ENCODE data around the gene PYGB.
"Not testable (repeated sequence)": the region's sequence is repeated elsewhere in the genome, so short reads cannot be mapped to it uniquely, and the experiment has no call there.

The PYGB gene

DNA sequence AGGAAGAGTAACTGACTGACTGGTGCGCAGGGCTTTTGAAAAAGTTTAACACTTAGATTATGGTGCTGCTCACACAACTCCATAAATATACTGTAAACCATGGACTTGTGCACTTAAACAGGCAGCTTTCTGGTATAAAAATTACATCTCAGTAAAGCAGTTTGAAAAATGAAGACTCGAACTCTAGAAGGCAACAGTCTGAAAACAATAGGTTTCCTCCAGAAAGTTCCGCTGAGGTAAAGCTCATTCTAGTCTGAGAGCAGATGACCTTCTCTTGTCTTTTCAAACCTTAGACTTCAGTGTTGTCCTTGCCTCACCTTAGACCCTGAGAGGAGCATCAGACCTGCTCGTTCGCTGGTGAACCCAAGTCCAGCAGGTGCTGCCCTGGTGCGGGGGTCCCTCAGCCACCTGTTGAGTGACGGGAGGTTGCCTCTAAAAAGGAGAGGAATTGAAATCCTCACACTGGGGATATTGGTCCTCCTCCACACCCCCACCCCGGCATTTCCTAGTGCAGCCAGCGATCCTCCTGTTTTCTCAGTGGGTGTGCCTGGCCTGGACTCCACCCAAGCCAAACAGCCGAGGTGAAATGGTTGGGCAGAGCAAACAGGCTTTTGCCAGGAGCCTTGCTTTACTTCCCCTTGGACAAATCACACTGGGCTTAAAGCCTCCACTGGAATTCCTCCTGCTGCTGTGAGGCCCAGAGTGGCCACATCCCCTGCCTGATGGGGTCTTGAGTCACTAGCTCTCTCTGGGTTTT lies 14.7 kb upstream of the PYGB start:
- no peak overlapping the region for H3K9ac ChIP-seq (ENCODE audit: low read length)
- no peak for DNase-seq
- no peaks in the 10 kb centered on the region for H3K79me2 ChIP-seq (ENCODE audit: control insufficient read depth, insufficient read depth, low read length, poor library complexity)
- H3K4ac ChIP-seq (ENCODE audit: low read depth, low read length) = no peak overlapping the region
- H3K27me3 ChIP-seq (ENCODE audit: insufficient read depth, low read length) = no peaks in the 10 kb centered on the region
- no peak overlapping the region for H3K27ac ChIP-seq (ENCODE audit: low read depth, low read length)
- H3K36me3 ChIP-seq (ENCODE audit: control insufficient read depth in 1 of 2, insufficient read depth in 2 of 2, low read length in 2 of 2) = no peaks in the 10 kb centered on the region
- no peak overlapping the region for H4K12ac ChIP-seq (ENCODE audit: low read depth, low read length)
- no peak overlapping the region for H3K4me3 ChIP-seq (ENCODE audit: low read depth, low read length)
- H3K4me1 ChIP-seq (ENCODE audit: control insufficient read depth in 1 of 2, insufficient read depth in 2 of 2, low read length in 2 of 2) = peaks cover 8 to 11% of the 10 kb centered on the region in 2 experiments
- no peak overlapping the region for H2BK12ac ChIP-seq (ENCODE audit: low read length)
- no peak overlapping the region for H3K4me2 ChIP-seq (ENCODE audit: low read length)
- no peak overlapping the region for H2BK5ac ChIP-seq (ENCODE audit: low read depth, low read length, poor library complexity)
- no peak overlapping the region for H2AFZ ChIP-seq (ENCODE audit: insufficient read depth, low read length, poor library complexity)
- no peak overlapping the region for H4K91ac ChIP-seq (ENCODE audit: low read depth, low read length)
- no peak overlapping the region for H3K14ac ChIP-seq (ENCODE audit: low read length)
- H2BK120ac ChIP-seq (ENCODE audit: insufficient read depth, low read length, poor library complexity) = no peak overlapping the region
- no CpG with 5 or more reads among the region's 10 CpGs for WGBS (ENCODE audit: extremely low coverage, insufficient coverage, insufficient read length)
- no peak overlapping the region for H3K18ac ChIP-seq (ENCODE audit: low read length)
- no peak overlapping the region for H4K8ac ChIP-seq (ENCODE audit: low read depth, low read length)
- H3K79me1 ChIP-seq (ENCODE audit: low read length) = peaks cover 1% of the 10 kb centered on the region
- peaks cover 3% of the 10 kb centered on the region for H3K9me3 ChIP-seq (ENCODE audit: insufficient read depth, low read depth, low read length)
- no peak overlapping the region for H3K23ac ChIP-seq (ENCODE audit: low read length)
- no peak overlapping the region for H2AK5ac ChIP-seq (ENCODE audit: low read length)

DNA sequence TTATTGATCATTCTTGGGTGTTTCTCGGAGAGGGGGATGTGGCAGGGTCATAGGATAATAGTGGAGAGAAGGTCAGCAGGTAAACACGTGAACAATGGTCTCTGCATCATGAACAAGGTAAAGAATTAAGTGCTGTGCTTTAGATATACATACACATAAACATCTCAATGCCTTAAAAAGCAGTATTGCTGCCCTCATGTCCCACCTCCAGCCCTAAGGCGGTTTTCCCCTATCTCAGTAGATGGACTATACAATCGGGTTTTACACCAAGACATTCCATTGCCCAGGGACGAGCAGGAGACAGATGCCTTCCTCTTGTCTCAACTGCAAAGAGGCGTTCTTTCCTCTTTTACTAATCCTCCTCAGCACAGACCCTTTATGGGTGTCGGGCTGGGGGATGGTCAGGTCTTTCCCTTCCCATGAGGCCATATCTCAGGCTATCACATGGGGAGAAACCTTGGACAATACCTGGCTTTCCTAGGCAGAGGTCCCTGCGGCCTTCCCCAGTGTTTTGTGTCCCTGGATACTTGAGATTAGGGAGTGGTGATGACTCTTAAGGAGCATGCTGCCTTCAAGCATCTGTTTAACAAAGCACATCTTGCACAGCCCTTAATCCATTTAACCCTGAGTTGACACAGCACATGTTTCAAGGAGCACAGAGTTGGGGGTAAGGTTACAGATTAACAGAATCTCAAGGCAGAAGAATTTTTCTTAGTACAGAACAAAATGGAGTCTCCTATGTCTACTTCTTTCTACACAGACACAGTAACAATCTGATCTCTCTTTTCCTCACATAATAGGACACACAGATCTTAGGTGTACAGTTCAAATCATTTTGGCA lies 13.7 kb upstream of the PYGB start:
- H3K27me3 ChIP-seq (ENCODE audit: insufficient read depth, low read length); H3K4ac ChIP-seq (ENCODE audit: low read depth, low read length); H3K27ac ChIP-seq (ENCODE audit: low read depth, low read length); H3K18ac ChIP-seq (ENCODE audit: low read length); H4K91ac ChIP-seq (ENCODE audit: low read depth, low read length); H2BK5ac ChIP-seq (ENCODE audit: low read depth, low read length, poor library complexity); H4K12ac ChIP-seq (ENCODE audit: low read depth, low read length); H3K36me3 ChIP-seq (ENCODE audit: control insufficient read depth in 1 of 2, insufficient read depth in 2 of 2, low read length in 2 of 2); H3K23ac ChIP-seq (ENCODE audit: low read length); H3K9ac ChIP-seq (ENCODE audit: low read length); H3K14ac ChIP-seq (ENCODE audit: low read length); H2BK12ac ChIP-seq (ENCODE audit: low read length); H3K79me2 ChIP-seq (ENCODE audit: control insufficient read depth, insufficient read depth, low read length, poor library complexity); H3K4me2 ChIP-seq (ENCODE audit: low read length); H2BK120ac ChIP-seq (ENCODE audit: insufficient read depth, low read length, poor library complexity); H3K9me3 ChIP-seq (ENCODE audit: insufficient read depth, low read depth, low read length); H3K4me3 ChIP-seq (ENCODE audit: low read depth, low read length); H4K8ac ChIP-seq (ENCODE audit: low read depth, low read length); H3K79me1 ChIP-seq (ENCODE audit: low read length); H2AK5ac ChIP-seq (ENCODE audit: low read length); H2AFZ ChIP-seq (ENCODE audit: insufficient read depth, low read length, poor library complexity): not testable (repeated sequence)
- peak; percentile 60 to 69 for DNase-seq
- WGBS (ENCODE audit: extremely low coverage, insufficient coverage, insufficient read length) = no CpG with 5 or more reads among the region's 8 CpGs
- peaks cover 11 to 15% of the 10 kb centered on the region in 2 experiments for H3K4me1 ChIP-seq (ENCODE audit: control insufficient read depth in 1 of 2, insufficient read depth in 2 of 2, low read length in 2 of 2)

DNA sequence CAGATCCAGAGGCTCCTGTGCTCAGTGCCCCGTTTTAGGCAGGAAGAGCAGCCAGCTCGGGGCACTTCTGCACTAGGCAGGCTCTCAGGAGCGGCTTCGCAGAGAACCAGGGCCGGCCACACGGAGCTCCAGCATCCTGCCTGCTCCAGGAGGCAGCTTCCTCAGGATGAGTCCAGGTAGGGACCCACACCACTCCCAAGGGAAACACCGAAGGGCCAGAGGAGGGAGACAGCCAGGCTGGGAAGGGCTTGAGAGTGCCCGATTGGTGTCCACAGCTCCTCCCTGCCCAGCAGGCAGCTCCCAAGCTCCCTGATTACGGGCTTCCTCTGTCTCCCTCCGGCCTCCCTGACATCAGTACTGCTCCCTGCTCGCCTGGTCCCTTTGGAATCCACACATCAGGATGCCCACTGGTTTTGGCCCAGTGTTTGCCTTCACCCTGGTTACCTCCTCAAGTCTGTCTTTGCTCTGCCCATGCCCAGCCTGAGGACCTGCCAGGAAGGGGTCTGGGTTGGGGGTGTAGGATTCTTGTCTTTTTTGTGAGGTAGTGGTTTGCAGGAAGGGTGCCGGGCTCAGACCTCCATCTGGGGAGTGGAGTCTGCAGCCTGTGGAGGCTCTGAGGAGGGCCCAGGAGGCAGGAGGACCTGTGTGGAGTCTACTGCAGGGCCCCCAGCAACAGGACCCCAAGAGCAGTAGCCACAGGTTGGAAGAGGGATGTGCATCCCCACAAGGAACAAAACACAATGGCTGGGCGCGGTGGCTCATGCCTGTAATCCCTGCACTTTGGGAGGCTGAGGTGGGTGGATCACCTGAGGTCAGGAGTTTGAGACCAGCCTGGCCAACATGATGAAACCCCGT lies 11.2 kb upstream of the PYGB start:
- Histone ChIP-seq H3K4ac (ENCODE audit: low read depth, low read length) (no peak overlapping the region), H3K4me2 (ENCODE audit: low read length) (no peak overlapping the region)

DNA sequence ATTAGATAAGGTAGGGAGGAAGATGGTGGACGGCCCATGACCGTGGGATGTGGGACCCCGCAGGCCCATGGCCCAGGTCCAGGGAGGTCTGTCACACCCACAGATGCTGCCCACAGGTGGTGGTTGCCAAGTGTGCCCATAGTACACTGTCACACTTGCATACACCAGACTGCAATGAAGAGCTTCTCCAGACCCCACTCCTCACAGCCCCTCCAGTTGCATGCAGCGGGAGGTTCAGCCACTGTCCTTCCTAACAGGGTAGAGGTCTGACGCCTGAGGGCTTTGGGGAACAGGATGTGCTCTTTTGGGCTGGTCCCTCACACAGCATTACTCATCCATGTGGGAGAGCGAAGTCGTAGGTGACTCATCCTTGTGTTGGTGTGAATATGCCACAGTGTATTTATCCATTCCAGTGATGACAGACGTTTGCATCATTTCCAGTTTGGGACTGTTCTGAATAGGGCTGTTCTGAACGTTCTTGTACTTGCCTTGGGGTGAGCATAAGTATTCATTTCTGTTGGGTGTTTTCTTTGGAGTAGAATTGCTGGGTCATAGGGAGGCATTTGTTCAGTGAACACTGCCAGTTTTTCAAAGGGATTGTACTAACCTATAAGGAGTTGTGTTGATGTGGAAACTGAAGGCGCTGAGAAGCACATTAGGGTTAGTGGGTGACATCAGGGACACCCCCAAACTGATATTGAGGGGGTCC lies 10.1 kb upstream of the PYGB start:
- Histone ChIP-seq H3K4me2 (ENCODE audit: low read length) (no peak overlapping the region), H3K79me2 (ENCODE audit: control insufficient read depth, insufficient read depth, low read length, poor library complexity) (no peaks in the 10 kb centered on the region), H3K14ac (ENCODE audit: low read length) (peak overlapping the region; percentile 48), H2AK5ac (ENCODE audit: low read length) (no peak overlapping the region), H3K27me3 (ENCODE audit: insufficient read depth, low read length) (no peaks in the 10 kb centered on the region), H3K27ac (ENCODE audit: low read depth, low read length) (no peak overlapping the region), H2BK12ac (ENCODE audit: low read length) (no peak overlapping the region), H3K9ac (ENCODE audit: low read length) (no peak overlapping the region), H3K79me1 (ENCODE audit: low read length) (peaks cover 3% of the 10 kb centered on the region), H3K36me3 (ENCODE audit: control insufficient read depth in 1 of 2, insufficient read depth in 2 of 2, low read length in 2 of 2) (no peaks in the 10 kb centered on the region), H3K4me3 (ENCODE audit: low read depth, low read length) (no peak overlapping the region), H2BK5ac (ENCODE audit: low read depth, low read length, poor library complexity) (peak overlapping the region; percentile 64), H4K12ac (ENCODE audit: low read depth, low read length) (no peak overlapping the region), H3K18ac (ENCODE audit: low read length) (peak overlapping the region; percentile 39), H4K8ac (ENCODE audit: low read depth, low read length) (no peak overlapping the region), H3K9me3 (ENCODE audit: insufficient read depth, low read depth, low read length) (peaks cover 3% of the 10 kb centered on the region), H3K4me1 (ENCODE audit: control insufficient read depth in 1 of 2, insufficient read depth in 2 of 2, low read length in 2 of 2) (peaks cover 11 to 15% of the 10 kb centered on the region in 2 experiments), H2BK120ac (ENCODE audit: insufficient read depth, low read length, poor library complexity) (no peak overlapping the region), H3K23ac (ENCODE audit: low read length) (no peak overlapping the region), H2AFZ (ENCODE audit: insufficient read depth, low read length, poor library complexity) (no peak overlapping the region), H3K4ac (ENCODE audit: low read depth, low read length) (no peak overlapping the region), H4K91ac (ENCODE audit: low read depth, low read length) (peak overlapping the region; percentile 46)
- WGBS (ENCODE audit: extremely low coverage, insufficient coverage, insufficient read length) = no CpG with 5 or more reads among the region's 10 CpGs
- peak; percentile 85 to 90 for DNase-seq

More for the DNA sequence above, 11.2 kb upstream of the PYGB start:
- no CpG with 5 or more reads among the region's 15 CpGs for WGBS (ENCODE audit: extremely low coverage, insufficient coverage, insufficient read length)
- Histone ChIP-seq H3K27ac (ENCODE audit: low read depth, low read length) (no peak overlapping the region), H3K9ac (ENCODE audit: low read length) (no peak overlapping the region), H4K12ac (ENCODE audit: low read depth, low read length) (no peak overlapping the region), H2AK5ac (ENCODE audit: low read length) (no peak overlapping the region), H3K14ac (ENCODE audit: low read length) (no peak overlapping the region), H3K23ac (ENCODE audit: low read length) (no peak overlapping the region), H2AFZ (ENCODE audit: insufficient read depth, low read length, poor library complexity) (no peak overlapping the region), H3K79me1 (ENCODE audit: low read length) (peaks cover 3% of the 10 kb centered on the region), H3K18ac (ENCODE audit: low read length) (no peak overlapping the region), H3K36me3 (ENCODE audit: control insufficient read depth in 1 of 2, insufficient read depth in 2 of 2, low read length in 2 of 2) (no peaks in the 10 kb centered on the region), H4K8ac (ENCODE audit: low read depth, low read length) (no peak overlapping the region), H3K79me2 (ENCODE audit: control insufficient read depth, insufficient read depth, low read length, poor library complexity) (no peaks in the 10 kb centered on the region), H2BK120ac (ENCODE audit: insufficient read depth, low read length, poor library complexity) (no peak overlapping the region), H3K4me1 (ENCODE audit: control insufficient read depth in 1 of 2, insufficient read depth in 2 of 2, low read length in 2 of 2) (peaks cover 11 to 15% of the 10 kb centered on the region in 2 experiments), H3K4me3 (ENCODE audit: low read depth, low read length) (no peak overlapping the region), H3K9me3 (ENCODE audit: insufficient read depth, low read depth, low read length) (peaks cover 3% of the 10 kb centered on the region), H2BK5ac (ENCODE audit: low read depth, low read length, poor library complexity) (no peak overlapping the region), H3K27me3 (ENCODE audit: insufficient read depth, low read length) (no peaks in the 10 kb centered on the region), H2BK12ac (ENCODE audit: low read length) (no peak overlapping the region), H4K91ac (ENCODE audit: low read depth, low read length) (no peak overlapping the region)
- no peak for DNase-seq

Data from trophoblast cell (in vitro differentiated cells and primary cell).